Measurements from ENCODE around the gene CIB1. TPM values are rescaled to one million over a fixed set of nuclear protein-coding genes. Genes with fewer than 3 reads are reported as not detected.
A peak's percentile ranks its signal among the peaks of the same experiment; 100 is the strongest.

Gene CIB1
- polyA plus RNA-seq, 1 of the 3 experiments (the other 2 are of a cell fraction): 87.9 TPM

GRCh38 chr15:90265271-90266060, 31.7 kb upstream of the CIB1 start, which contains the start of gene NGRN:
Gene NGRN (plus strand): TSS chr15:90265672. CDS start chr15:90265713, 41 bp downstream.
- peak within 1 kb of the TSS; percentile 99 for H3K4me2 ChIP-seq
- no peaks in the 10 kb centered on the region for H3K27me3 ChIP-seq (ENCODE audit: insufficient read depth)
- ChIA-PET CTCF (interaction anchor here (0.7 to 1.0 kb wide), 4 partner anchors 15 to 48 kb away, joined by 3 to 4 read pairs (median 4); partner anchors contain the start of gene TTLL13), POLR2A (interaction anchor here (0.6 to 1.1 kb wide), 4 partner anchors 16 to 122 kb away, joined by 3 to 8 read pairs (median 3); partner anchors contain the start of genes SEMA4B and TTLL13)
- peak within 1 kb of the TSS; percentile 88 for H2AFZ ChIP-seq (ENCODE audit: low read depth)
- H3K36me3 ChIP-seq (replicated peaks in 1 of 2; ENCODE audit: control insufficient read depth in 1 of 2, insufficient read depth in 2 of 2, low read length in 1 of 2): peaks cover 20 to 36% of the 10 kb centered on the region in 2 experiments
- peak; percentile 94 for DNase-seq
- peaks cover 14 to 15% of the 10 kb centered on the region in 2 experiments; a peak in 3 of 4 replicates for H3K4me1 ChIP-seq (ENCODE audit: control insufficient read depth in 1 of 2, insufficient read depth in 2 of 2, low read depth in 1 of 2, low read length in 1 of 2)
- H4K20me1 ChIP-seq (ENCODE audit: insufficient read depth): peaks cover 34% of the 10 kb centered on the region
- no peaks in the 10 kb centered on the region for H3K9me2 ChIP-seq
- H3K27ac ChIP-seq (ENCODE audit: low read depth in 2 of 2, low read length in 1 of 2): peak within 1 kb of the TSS; percentile 92 to 95
- H3K4me3 ChIP-seq (ENCODE audit: low read depth in 2 of 2, low read length in 1 of 2): peak within 1 kb of the TSS; percentile 69 to 94
- peaks cover 10% of the 10 kb centered on the region for H3F3A ChIP-seq (replicated peaks; ENCODE audit: insufficient read depth)
- 2% methylated on average over 31 of the region's 59 CpGs for WGBS (ENCODE audit: low lambda C conversion rate)
- H3K79me2 ChIP-seq (ENCODE audit: insufficient read depth): peaks cover 49% of the 10 kb centered on the region
- no peaks in the 10 kb centered on the region for H3K9me3 ChIP-seq
- peak within 1 kb of the TSS; percentile 85 for H3K9ac ChIP-seq
- no peak for TF ChIP-seq RCOR1 (IDR thresholded peaks at IDR 0.05; ENCODE audit: low read length)
- TF ChIP-seq ELF1 (IDR thresholded peaks at IDR 0.05): peak; percentile 71
- TF ChIP-seq, protein P1, sequence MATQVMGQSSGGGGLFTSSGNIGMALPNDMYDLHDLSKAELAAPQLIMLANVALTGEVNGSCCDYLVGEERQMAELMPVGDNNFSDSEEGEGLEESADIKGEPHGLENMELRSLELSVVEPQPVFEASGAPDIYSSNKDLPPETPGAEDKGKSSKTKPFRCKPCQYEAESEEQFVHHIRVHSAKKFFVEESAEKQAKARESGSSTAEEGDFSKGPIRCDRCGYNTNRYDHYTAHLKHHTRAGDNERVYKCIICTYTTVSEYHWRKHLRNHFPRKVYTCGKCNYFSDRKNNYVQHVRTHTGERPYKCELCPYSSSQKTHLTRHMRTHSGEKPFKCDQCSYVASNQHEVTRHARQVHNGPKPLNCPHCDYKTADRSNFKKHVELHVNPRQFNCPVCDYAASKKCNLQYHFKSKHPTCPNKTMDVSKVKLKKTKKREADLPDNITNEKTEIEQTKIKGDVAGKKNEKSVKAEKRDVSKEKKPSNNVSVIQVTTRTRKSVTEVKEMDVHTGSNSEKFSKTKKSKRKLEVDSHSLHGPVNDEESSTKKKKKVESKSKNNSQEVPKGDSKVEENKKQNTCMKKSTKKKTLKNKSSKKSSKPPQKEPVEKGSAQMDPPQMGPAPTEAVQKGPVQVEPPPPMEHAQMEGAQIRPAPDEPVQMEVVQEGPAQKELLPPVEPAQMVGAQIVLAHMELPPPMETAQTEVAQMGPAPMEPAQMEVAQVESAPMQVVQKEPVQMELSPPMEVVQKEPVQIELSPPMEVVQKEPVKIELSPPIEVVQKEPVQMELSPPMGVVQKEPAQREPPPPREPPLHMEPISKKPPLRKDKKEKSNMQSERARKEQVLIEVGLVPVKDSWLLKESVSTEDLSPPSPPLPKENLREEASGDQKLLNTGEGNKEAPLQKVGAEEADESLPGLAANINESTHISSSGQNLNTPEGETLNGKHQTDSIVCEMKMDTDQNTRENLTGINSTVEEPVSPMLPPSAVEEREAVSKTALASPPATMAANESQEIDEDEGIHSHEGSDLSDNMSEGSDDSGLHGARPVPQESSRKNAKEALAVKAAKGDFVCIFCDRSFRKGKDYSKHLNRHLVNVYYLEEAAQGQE (IDR thresholded peaks at IDR 0.05; ENCODE audit: low read depth, low read length): peak; percentile 29; the same call in 1 of the 2 replicates
- TF ChIP-seq GATA2 (CRISPR knock-in tag; IDR thresholded peaks at IDR 0.05): no peak
- TF ChIP-seq, protein P2, sequence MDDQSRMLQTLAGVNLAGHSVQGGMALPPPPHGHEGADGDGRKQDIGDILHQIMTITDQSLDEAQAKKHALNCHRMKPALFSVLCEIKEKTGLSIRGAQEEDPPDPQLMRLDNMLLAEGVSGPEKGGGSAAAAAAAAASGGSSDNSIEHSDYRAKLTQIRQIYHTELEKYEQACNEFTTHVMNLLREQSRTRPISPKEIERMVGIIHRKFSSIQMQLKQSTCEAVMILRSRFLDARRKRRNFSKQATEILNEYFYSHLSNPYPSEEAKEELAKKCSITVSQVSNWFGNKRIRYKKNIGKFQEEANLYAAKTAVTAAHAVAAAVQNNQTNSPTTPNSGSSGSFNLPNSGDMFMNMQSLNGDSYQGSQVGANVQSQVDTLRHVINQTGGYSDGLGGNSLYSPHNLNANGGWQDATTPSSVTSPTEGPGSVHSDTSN (IDR thresholded peaks at IDR 0.05): no peak
- TF ChIP-seq NRF1 (IDR thresholded peaks at IDR 0.05; ENCODE audit: low read depth, low read length): peak; percentile 23; the same call in 1 of the 2 replicates
- peak; percentile 72; the same call in 1 of the 2 replicates for TF ChIP-seq SIN3A (IDR thresholded peaks at IDR 0.05; ENCODE audit: borderline replicate concordance, low read depth, low read length)
- TF ChIP-seq POLR2AphosphoS5 (IDR thresholded peaks at IDR 0.05; ENCODE audit: low read depth, low read length): peak; percentile 96
- peak; percentile 89 for TF ChIP-seq MAX (IDR thresholded peaks at IDR 0.05; ENCODE audit: low read depth)
- TF ChIP-seq IRF3 (IDR thresholded peaks at IDR 0.05; ENCODE audit: low read depth, low read length): no peak
- TF ChIP-seq, protein P3, sequence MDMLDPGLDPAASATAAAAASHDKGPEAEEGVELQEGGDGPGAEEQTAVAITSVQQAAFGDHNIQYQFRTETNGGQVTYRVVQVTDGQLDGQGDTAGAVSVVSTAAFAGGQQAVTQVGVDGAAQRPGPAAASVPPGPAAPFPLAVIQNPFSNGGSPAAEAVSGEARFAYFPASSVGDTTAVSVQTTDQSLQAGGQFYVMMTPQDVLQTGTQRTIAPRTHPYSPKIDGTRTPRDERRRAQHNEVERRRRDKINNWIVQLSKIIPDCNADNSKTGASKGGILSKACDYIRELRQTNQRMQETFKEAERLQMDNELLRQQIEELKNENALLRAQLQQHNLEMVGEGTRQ (IDR thresholded peaks at IDR 0.05; ENCODE audit: borderline replicate concordance, low read depth, low read length): no peak
- peak; percentile 93 for TF ChIP-seq GABPA (IDR thresholded peaks at IDR 0.05; ENCODE audit: low read depth)
- no peak for TF ChIP-seq JUND (IDR thresholded peaks at IDR 0.05)
- TF ChIP-seq, protein P4, sequence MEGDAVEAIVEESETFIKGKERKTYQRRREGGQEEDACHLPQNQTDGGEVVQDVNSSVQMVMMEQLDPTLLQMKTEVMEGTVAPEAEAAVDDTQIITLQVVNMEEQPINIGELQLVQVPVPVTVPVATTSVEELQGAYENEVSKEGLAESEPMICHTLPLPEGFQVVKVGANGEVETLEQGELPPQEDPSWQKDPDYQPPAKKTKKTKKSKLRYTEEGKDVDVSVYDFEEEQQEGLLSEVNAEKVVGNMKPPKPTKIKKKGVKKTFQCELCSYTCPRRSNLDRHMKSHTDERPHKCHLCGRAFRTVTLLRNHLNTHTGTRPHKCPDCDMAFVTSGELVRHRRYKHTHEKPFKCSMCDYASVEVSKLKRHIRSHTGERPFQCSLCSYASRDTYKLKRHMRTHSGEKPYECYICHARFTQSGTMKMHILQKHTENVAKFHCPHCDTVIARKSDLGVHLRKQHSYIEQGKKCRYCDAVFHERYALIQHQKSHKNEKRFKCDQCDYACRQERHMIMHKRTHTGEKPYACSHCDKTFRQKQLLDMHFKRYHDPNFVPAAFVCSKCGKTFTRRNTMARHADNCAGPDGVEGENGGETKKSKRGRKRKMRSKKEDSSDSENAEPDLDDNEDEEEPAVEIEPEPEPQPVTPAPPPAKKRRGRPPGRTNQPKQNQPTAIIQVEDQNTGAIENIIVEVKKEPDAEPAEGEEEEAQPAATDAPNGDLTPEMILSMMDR (IDR thresholded peaks at IDR 0.05): no peak
- no peak for TF ChIP-seq EZH2phosphoT487 (IDR thresholded peaks at IDR 0.05; ENCODE audit: borderline replicate concordance, low read depth)
- no peak for TF ChIP-seq EP300 (IDR thresholded peaks at IDR 0.05; ENCODE audit: borderline replicate concordance in 1 of 2, low read depth in 1 of 2, low read length in 1 of 2)
- peak; percentile 21 for TF ChIP-seq CHD2 (IDR thresholded peaks at IDR 0.05; ENCODE audit: low read length, partially characterized antibody)
- TF ChIP-seq ZBTB33 (IDR thresholded peaks at IDR 0.05; ENCODE audit: borderline replicate concordance, low read depth): no peak
- TF ChIP-seq RAD21 (IDR thresholded peaks at IDR 0.05; ENCODE audit: low read length): no peak
- TF ChIP-seq SMC3 (IDR thresholded peaks at IDR 0.05; ENCODE audit: low read depth, low read length): no peak

Data from SK-N-SH (cell line).